Measurements from ENCODE around the gene NEDD9. TPM values are rescaled to one million over a fixed set of nuclear protein-coding genes. Genes with fewer than 3 reads are reported as not detected.

Gene NEDD9
- total RNA-seq, 1 experiment from 2014 or later: 4.4 TPM

- Mint-ChIP-seq H3K4me3 (ENCODE audit: unreplicated experiment) (no peak overlapping the region), H3K27ac (ENCODE audit: low read depth, unreplicated experiment) (no peak overlapping the region), H3K4me1 (ENCODE audit: insufficient read depth, unreplicated experiment) (peaks cover 6% of the 10 kb centered on the region), H3K9me3 (ENCODE audit: unreplicated experiment) (no peaks in the 10 kb centered on the region), H3K27me3 (ENCODE audit: insufficient read depth, unreplicated experiment) (no peaks in the 10 kb centered on the region), H3K36me3 (ENCODE audit: insufficient read depth, unreplicated experiment) (no peaks in the 10 kb centered on the region)
- intact Hi-C loops (cut with micrococcal nuclease): no loop called here
- DNase-seq (ENCODE audit: unreplicated experiment): no peak
- no TSS peak for BruUV-seq (replicated peaks)
- ChIA-PET POLR2A (no interaction called here), CTCF (no interaction called here)
- no peak for TF ChIP-seq CTCF (IDR thresholded peaks at IDR 0.05; ENCODE audit: unreplicated experiment)
Observed at GRCh38 chr6:11177271-11177670, 55.2 kb downstream of the NEDD9 start.

GRCh38 chr6:11174242-11174611, 58.2 kb downstream of the NEDD9 start:
- ChIA-PET POLR2A (no interaction called here), CTCF (interaction anchor here (0.6 to 5.6 kb wide), 3 partner anchors 24 to 322 kb away, joined by 3 to 45 read pairs (median 4); no protein-coding TSS in a partner anchor)
- Mint-ChIP-seq H3K36me3 (ENCODE audit: insufficient read depth, unreplicated experiment) (no peaks in the 10 kb centered on the region), H3K27me3 (ENCODE audit: insufficient read depth, unreplicated experiment) (no peaks in the 10 kb centered on the region), H3K9me3 (ENCODE audit: unreplicated experiment) (no peaks in the 10 kb centered on the region), H3K27ac (ENCODE audit: low read depth, unreplicated experiment) (no peak overlapping the region), H3K4me1 (ENCODE audit: insufficient read depth, unreplicated experiment) (peaks cover 6% of the 10 kb centered on the region), H3K4me3 (ENCODE audit: unreplicated experiment) (no peak overlapping the region)
- DNase-seq (ENCODE audit: unreplicated experiment): no peak
- intact Hi-C loops (cut with micrococcal nuclease): no loop called here
- no TSS peak for BruUV-seq (replicated peaks)
- TF ChIP-seq CTCF (IDR thresholded peaks at IDR 0.05; ENCODE audit: unreplicated experiment): no peak

GRCh38 chr6:11172501-11173327, 59.8 kb downstream of the NEDD9 start:
- peak; percentile 63 for DNase-seq (ENCODE audit: unreplicated experiment)
- peak; percentile 68 for TF ChIP-seq CTCF (IDR thresholded peaks at IDR 0.05; ENCODE audit: unreplicated experiment)
- Mint-ChIP-seq H3K9me3 (ENCODE audit: unreplicated experiment) (no peaks in the 10 kb centered on the region), H3K4me1 (ENCODE audit: insufficient read depth, unreplicated experiment) (peaks cover 6% of the 10 kb centered on the region), H3K27me3 (ENCODE audit: insufficient read depth, unreplicated experiment) (no peaks in the 10 kb centered on the region), H3K36me3 (ENCODE audit: insufficient read depth, unreplicated experiment) (no peaks in the 10 kb centered on the region), H3K4me3 (ENCODE audit: unreplicated experiment) (no peak overlapping the region), H3K27ac (ENCODE audit: low read depth, unreplicated experiment) (no peak overlapping the region)
- no TSS peak for BruUV-seq (replicated peaks)
- CTCF ChIA-PET: interaction anchor here (0.6 to 5.6 kb wide), 13 partner anchors 14 to 354 kb away, joined by 3 to 45 read pairs (median 4); partner anchors contain the start of gene NEDD9
- POLR2A ChIA-PET: no interaction called here
- intact Hi-C loops (cut with micrococcal nuclease): loop anchor here (1.0 to 2.0 kb wide), 2 partner anchors 60 to 324 kb away; partner anchors contain the start of gene NEDD9

GRCh38 chr6:11171952-11172351, 60.5 kb downstream of the NEDD9 start:
- peaks cover 6% of the 10 kb centered on the region for H3K4me1 Mint-ChIP-seq (ENCODE audit: insufficient read depth, unreplicated experiment)
- POLR2A ChIA-PET: no interaction called here
- H3K4me3 Mint-ChIP-seq (ENCODE audit: unreplicated experiment): no peak overlapping the region
- no peak for TF ChIP-seq CTCF (IDR thresholded peaks at IDR 0.05; ENCODE audit: unreplicated experiment)
- intact Hi-C loops (cut with micrococcal nuclease): loop anchor here (1.0 to 2.0 kb wide), 2 partner anchors 61 to 324 kb away; partner anchors contain the start of gene NEDD9
- H3K27me3 Mint-ChIP-seq (ENCODE audit: insufficient read depth, unreplicated experiment): no peaks in the 10 kb centered on the region
- CTCF ChIA-PET: interaction anchor here (0.6 to 5.6 kb wide), 19 partner anchors 8 to 355 kb away, joined by 3 to 45 read pairs (median 4); partner anchors contain the start of gene NEDD9
- H3K27ac Mint-ChIP-seq (ENCODE audit: low read depth, unreplicated experiment): no peak overlapping the region
- no peak for DNase-seq (ENCODE audit: unreplicated experiment)
- no peaks in the 10 kb centered on the region for H3K9me3 Mint-ChIP-seq (ENCODE audit: unreplicated experiment)
- H3K36me3 Mint-ChIP-seq (ENCODE audit: insufficient read depth, unreplicated experiment): no peaks in the 10 kb centered on the region
- no TSS peak for BruUV-seq (replicated peaks)

Data from MCF 10A (cell line).